HEK293 (cell line): ENCODE results near the gene IRAK2.
A peak's percentile ranks its signal among the peaks of the same experiment; 100 is the strongest.

Source experiments
- CTCF ChIA-PET: fragments of 350-600 bp; formaldehyde crosslinking; extraction: SDS; loops from one replicate; lab custom pipeline; 2021; ENCODE audit warnings: antibody characterized with exemption; lab: Yijun Ruan, JAX
- POLR2A ChIA-PET: fragments of 300-600 bp; formaldehyde crosslinking; extraction: SDS; loops from one replicate; lab custom pipeline; 2020; ENCODE audit warnings: antibody characterized with exemption, inconsistent platforms; lab: Yijun Ruan, JAX
- H3K27ac ChIP-seq: fragments of 200-500 bp; sonication (Bioruptor generic); 2 replicates; pipeline ENCODE4 v1.5.1; 2014; ENCODE audit warnings: low read depth, low read length, control low read depth, inconsistent platforms; ENCODE audit errors: extremely low read depth
- H3K36me3 ChIP-seq, 2 experiments: fragments of 200-500 bp in 1 of 2; sonication (Bioruptor generic) in 1 of 2; 1 replicate in 1 of 2; 2 replicates in 1 of 2; pipeline ENCODE4 v1.5.1; 2014 to 2017; ENCODE audit warnings: inconsistent platforms in 2 of 2, low read length in 2 of 2; ENCODE audit not compliant: control insufficient read depth in 2 of 2, insufficient read depth in 1 of 2
- H3K4me1 ChIP-seq: fragments of 200-500 bp; sonication (Bioruptor generic); 2 replicates; pipeline ENCODE4 v1.5.1; 2014; ENCODE audit warnings: mild to moderate bottlenecking, low read length, inconsistent platforms; ENCODE audit not compliant: control insufficient read depth, insufficient read depth
- H3K4me3 ChIP-seq: 2 replicates; pipeline ENCODE4 v1.5.1; 2011; ENCODE audit warnings: low read depth, mild to moderate bottlenecking, control low read depth, low read length, moderate library complexity
- H3K9me3 ChIP-seq: fragments of 200-500 bp; sonication (Bioruptor generic); 2 replicates; pipeline ENCODE4 v1.5.1; 2014; ENCODE audit warnings: low read depth, low read length, inconsistent platforms; ENCODE audit not compliant: control insufficient read depth, insufficient read depth
- EGR2 ChIP-seq: fragments of 450-650 bp; formaldehyde crosslinking; IDR thresholded peaks from 2 replicates; pipeline ENCODE4 v1.5.1; 2016; ENCODE audit warnings: low read depth, missing biosample characterization, missing genetic modification characterization
- KLF10 ChIP-seq: fragments of 450-650 bp; IDR thresholded peaks from 2 replicates; pipeline ENCODE4 v1.5.1; 2018; ENCODE audit warnings: missing biosample characterization, mild to moderate bottlenecking, missing genetic modification characterization
- SCRT2 ChIP-seq: fragments of 450-650 bp; formaldehyde crosslinking; IDR thresholded peaks from 2 replicates; pipeline ENCODE4 v1.5.1; 2016; ENCODE audit warnings: missing biosample characterization, missing genetic modification characterization
- SP2 ChIP-seq: fragments of 450-650 bp; formaldehyde crosslinking; IDR thresholded peaks from 2 replicates; pipeline ENCODE4 v1.5.1; 2016; ENCODE audit warnings: missing biosample characterization, missing genetic modification characterization
- TRIM28 ChIP-seq: IDR thresholded peaks from 2 replicates; pipeline ENCODE4 v1.6.1; 2011; ENCODE audit warnings: low read length, control low read depth, borderline replicate concordance
- ZFHX2 ChIP-seq: fragments of 450-650 bp; formaldehyde crosslinking; conservative IDR thresholded peaks from 2 replicates; pipeline ENCODE4 v1.5.1; 2016; ENCODE audit warnings: missing biosample characterization, missing genetic modification characterization
- ZNF155 ChIP-seq: fragments of 450-650 bp; formaldehyde crosslinking; IDR thresholded peaks from 2 replicates; pipeline ENCODE4 v1.5.1; 2016; ENCODE audit warnings: missing biosample characterization, missing genetic modification characterization
- ZNF175 ChIP-seq: fragments of 450-650 bp; formaldehyde crosslinking; IDR thresholded peaks from 2 replicates; pipeline ENCODE4 v1.5.1; 2016; ENCODE audit warnings: missing biosample characterization, missing genetic modification characterization
- ZNF19 ChIP-seq: fragments of 450-650 bp; formaldehyde crosslinking; IDR thresholded peaks from 2 replicates; pipeline ENCODE4; 2016; ENCODE audit warnings: missing biosample characterization, missing genetic modification characterization, low read depth
- ZNF585B ChIP-seq: fragments of 450-650 bp; formaldehyde crosslinking; IDR thresholded peaks from 2 replicates; pipeline ENCODE4 v1.5.1; 2016; ENCODE audit warnings: missing biosample characterization, missing genetic modification characterization
- ZNF701 ChIP-seq: fragments of 450-650 bp; formaldehyde crosslinking; IDR thresholded peaks from 2 replicates; pipeline ENCODE4 v1.5.1; 2016; ENCODE audit warnings: missing biosample characterization, missing genetic modification characterization
- ZNF837 ChIP-seq: fragments of 450-650 bp; formaldehyde crosslinking; IDR thresholded peaks from 2 replicates; pipeline ENCODE4 v1.5.1; 2016; ENCODE audit warnings: missing biosample characterization, missing genetic modification characterization
- ZSCAN23 ChIP-seq: fragments of 450-650 bp; formaldehyde crosslinking; IDR thresholded peaks from 2 replicates; pipeline ENCODE4 v1.5.1; 2016; ENCODE audit warnings: missing biosample characterization, missing genetic modification characterization
- TF ChIP-seq, protein P1 (sequence below): fragments of 450-650 bp; formaldehyde crosslinking; IDR thresholded peaks from 2 replicates; pipeline ENCODE4 v1.5.1; 2016; ENCODE audit warnings: missing biosample characterization, missing genetic modification characterization
- TF ChIP-seq, protein P2 (sequence below): fragments of 450-650 bp; formaldehyde crosslinking; IDR thresholded peaks from 2 replicates; pipeline ENCODE4 v1.5.1; 2017; ENCODE audit warnings: missing biosample characterization, missing genetic modification characterization
- TF ChIP-seq, protein P3 (sequence below): fragments of 450-650 bp; formaldehyde crosslinking; IDR thresholded peaks from 2 replicates; pipeline ENCODE4 v1.5.1; 2016; ENCODE audit warnings: missing biosample characterization, missing genetic modification characterization
- TF ChIP-seq, protein P4 (sequence below): fragments of 450-650 bp; formaldehyde crosslinking; IDR thresholded peaks from 2 replicates; pipeline ENCODE4 v1.5.1; 2016; ENCODE audit warnings: missing biosample characterization, missing genetic modification characterization
- TF ChIP-seq, protein P5 (sequence below): fragments of 450-650 bp; formaldehyde crosslinking; IDR thresholded peaks from 2 replicates; pipeline ENCODE4 v1.5.1; 2017; ENCODE audit warnings: missing biosample characterization, missing genetic modification characterization

Gene IRAK2

DNA sequence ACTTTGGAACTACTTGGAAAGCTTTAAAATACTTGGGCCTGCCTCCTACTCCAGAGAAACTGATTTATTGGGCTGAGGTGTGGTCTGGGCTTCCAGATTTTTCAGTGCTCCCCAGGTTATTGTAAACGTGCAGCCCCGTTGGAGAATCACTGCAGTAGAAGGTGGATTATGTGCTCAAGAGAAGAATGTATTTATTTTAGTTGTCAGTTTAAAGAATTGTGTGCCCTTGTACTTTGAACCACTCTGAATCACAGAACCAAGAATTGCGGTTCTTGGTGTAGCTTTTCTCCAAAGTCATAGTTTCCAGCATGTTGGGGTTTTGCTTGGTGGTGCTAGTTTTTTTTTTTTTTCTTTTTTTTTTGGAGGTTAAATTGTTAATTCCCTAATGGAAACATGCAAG lies 85.1 kb downstream of the IRAK2 start:
- ChIA-PET CTCF (interaction anchor here (0.6 to 1.0 kb wide), 3 partner anchors 84 to 450 kb away, joined by 3 to 7 read pairs (median 4); no protein-coding TSS in a partner anchor), POLR2A (interaction anchor here (0.5 kb wide), 1 partner anchor 135 kb away, joined by 3 read pairs; no protein-coding TSS in a partner anchor)
- H3K9me3 ChIP-seq = no peaks in the 10 kb centered on the region
- H3K27ac ChIP-seq = no peak overlapping the region
- peaks cover 7 to 43% of the 10 kb centered on the region in 2 experiments; a peak in 2 of 3 replicates for H3K36me3 ChIP-seq
- peak overlapping the region; percentile 81 for H3K4me3 ChIP-seq
- TF ChIP-seq, protein P1, sequence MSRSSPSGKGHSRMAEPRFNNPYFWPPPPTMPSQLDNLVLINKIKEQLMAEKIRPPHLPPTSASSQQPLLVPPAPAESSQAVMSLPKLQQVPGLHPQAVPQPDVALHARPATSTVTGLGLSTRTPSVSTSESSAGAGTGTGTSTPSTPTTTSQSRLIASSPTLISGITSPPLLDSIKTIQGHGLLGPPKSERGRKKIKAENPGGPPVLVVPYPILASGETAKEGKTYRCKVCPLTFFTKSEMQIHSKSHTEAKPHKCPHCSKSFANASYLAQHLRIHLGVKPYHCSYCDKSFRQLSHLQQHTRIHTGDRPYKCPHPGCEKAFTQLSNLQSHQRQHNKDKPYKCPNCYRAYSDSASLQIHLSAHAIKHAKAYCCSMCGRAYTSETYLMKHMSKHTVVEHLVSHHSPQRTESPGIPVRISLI (tag by site-specific recombination) = peak; percentile 54
- no peak for TF ChIP-seq ZNF175
- H3K4me1 ChIP-seq = no peaks in the 10 kb centered on the region

DNA sequence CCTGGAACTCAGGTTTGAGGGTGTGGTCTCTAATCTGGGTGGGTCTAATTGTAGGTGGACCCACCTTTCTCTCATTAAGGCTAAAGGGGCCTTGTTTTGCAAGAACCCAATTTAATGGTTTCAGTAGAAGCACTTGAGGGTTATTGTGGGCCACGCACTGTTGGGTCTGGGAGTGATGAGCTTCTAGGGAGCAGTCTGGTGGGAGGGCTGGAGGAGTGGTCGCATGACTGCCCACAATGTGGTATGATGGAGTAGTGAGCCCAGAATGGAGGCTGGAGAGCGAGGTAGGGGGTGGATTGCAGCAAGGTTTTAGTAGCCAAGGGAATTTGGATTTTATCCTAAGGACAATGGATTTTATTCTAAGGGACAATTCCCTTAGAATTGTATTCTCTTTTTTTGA lies 86.3 kb downstream of the IRAK2 start:
- TF ChIP-seq, protein P2, sequence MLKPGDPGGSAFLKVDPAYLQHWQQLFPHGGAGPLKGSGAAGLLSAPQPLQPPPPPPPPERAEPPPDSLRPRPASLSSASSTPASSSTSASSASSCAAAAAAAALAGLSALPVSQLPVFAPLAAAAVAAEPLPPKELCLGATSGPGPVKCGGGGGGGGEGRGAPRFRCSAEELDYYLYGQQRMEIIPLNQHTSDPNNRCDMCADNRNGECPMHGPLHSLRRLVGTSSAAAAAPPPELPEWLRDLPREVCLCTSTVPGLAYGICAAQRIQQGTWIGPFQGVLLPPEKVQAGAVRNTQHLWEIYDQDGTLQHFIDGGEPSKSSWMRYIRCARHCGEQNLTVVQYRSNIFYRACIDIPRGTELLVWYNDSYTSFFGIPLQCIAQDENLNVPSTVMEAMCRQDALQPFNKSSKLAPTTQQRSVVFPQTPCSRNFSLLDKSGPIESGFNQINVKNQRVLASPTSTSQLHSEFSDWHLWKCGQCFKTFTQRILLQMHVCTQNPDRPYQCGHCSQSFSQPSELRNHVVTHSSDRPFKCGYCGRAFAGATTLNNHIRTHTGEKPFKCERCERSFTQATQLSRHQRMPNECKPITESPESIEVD (tag by site-specific recombination) = no peak
- TF ChIP-seq TRIM28 (no peak), ZNF585B (tag by site-specific recombination) (no peak), ZNF19 (tag by site-specific recombination) (no peak), SP2 (tag by site-specific recombination) (no peak), SCRT2 (tag by site-specific recombination) (0 out of 2 replicates have a peak, but pooled peaks have one; percentile 5), EGR2 (tag by site-specific recombination) (peak; percentile 67; the same call in 1 of the 2 replicates), ZNF837 (tag by site-specific recombination) (no peak), ZNF155 (tag by site-specific recombination) (no peak), ZFHX2 (tag by site-specific recombination) (peak; percentile 67), ZNF701 (no peak)
- H3K9me3 ChIP-seq = no peaks in the 10 kb centered on the region
- no peaks in the 10 kb centered on the region for H3K4me1 ChIP-seq
- ChIA-PET POLR2A (no interaction called here), CTCF (no interaction called here)
- H3K36me3 ChIP-seq = peaks cover 11 to 54% of the 10 kb centered on the region in 2 experiments; a peak in 2 of 3 replicates
- H3K27ac ChIP-seq = no peak overlapping the region
- H3K4me3 ChIP-seq = no peak overlapping the region

DNA sequence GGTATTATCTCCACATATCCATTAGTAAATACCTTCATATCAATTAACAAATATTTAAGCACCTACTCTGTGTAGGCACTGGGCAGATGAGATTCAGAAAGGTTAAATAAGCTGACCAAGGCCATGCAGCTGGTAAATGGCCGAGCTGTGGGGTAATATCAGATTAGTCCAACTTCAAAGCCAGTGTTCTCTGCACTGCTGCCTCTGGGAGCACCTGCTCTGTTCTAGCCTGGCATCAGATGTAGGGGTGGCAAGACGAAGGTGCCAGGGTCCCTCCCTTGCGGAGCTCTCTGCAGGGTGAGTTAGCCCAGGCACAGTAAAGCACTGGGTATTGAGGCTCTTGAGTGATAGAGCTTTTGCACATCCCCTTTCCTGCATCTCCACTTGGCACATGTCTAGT lies 89.0 kb downstream of the IRAK2 start:
- POLR2A ChIA-PET = no interaction called here
- Histone ChIP-seq H3K27ac (no peak overlapping the region), H3K4me1 (no peaks in the 10 kb centered on the region), H3K9me3 (no peaks in the 10 kb centered on the region), H3K36me3 (peaks cover 22 to 65% of the 10 kb centered on the region in 2 experiments; a peak in 2 of 3 replicates), H3K4me3 (no peak overlapping the region)
- CTCF ChIA-PET = no interaction called here
- TF ChIP-seq ZSCAN23 (tag by site-specific recombination) (no peak), KLF10 (tag by site-specific recombination) (no peak)
- TF ChIP-seq, protein P3, sequence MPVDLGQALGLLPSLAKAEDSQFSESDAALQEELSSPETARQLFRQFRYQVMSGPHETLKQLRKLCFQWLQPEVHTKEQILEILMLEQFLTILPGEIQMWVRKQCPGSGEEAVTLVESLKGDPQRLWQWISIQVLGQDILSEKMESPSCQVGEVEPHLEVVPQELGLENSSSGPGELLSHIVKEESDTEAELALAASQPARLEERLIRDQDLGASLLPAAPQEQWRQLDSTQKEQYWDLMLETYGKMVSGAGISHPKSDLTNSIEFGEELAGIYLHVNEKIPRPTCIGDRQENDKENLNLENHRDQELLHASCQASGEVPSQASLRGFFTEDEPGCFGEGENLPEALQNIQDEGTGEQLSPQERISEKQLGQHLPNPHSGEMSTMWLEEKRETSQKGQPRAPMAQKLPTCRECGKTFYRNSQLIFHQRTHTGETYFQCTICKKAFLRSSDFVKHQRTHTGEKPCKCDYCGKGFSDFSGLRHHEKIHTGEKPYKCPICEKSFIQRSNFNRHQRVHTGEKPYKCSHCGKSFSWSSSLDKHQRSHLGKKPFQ (tag by site-specific recombination) = no peak
- TF ChIP-seq, protein P4, sequence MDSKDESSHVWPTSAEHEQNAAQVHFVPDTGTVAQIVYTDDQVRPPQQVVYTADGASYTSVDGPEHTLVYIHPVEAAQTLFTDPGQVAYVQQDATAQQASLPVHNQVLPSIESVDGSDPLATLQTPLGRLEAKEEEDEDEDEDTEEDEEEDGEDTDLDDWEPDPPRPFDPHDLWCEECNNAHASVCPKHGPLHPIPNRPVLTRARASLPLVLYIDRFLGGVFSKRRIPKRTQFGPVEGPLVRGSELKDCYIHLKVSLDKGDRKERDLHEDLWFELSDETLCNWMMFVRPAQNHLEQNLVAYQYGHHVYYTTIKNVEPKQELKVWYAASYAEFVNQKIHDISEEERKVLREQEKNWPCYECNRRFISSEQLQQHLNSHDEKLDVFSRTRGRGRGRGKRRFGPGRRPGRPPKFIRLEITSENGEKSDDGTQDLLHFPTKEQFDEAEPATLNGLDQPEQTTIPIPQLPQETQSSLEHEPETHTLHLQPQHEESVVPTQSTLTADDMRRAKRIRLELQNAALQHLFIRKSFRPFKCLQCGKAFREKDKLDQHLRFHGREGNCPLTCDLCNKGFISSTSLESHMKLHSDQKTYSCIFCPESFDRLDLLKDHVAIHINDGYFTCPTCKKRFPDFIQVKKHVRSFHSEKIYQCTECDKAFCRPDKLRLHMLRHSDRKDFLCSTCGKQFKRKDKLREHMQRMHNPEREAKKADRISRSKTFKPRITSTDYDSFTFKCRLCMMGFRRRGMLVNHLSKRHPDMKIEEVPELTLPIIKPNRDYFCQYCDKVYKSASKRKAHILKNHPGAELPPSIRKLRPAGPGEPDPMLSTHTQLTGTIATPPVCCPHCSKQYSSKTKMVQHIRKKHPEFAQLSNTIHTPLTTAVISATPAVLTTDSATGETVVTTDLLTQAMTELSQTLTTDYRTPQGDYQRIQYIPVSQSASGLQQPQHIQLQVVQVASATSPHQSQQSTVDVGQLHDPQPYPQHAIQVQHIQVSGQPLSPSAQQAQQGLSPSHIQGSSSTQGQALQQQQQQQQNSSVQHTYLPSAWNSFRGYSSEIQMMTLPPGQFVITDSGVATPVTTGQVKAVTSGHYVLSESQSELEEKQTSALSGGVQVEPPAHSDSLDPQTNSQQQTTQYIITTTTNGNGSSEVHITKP (tag by site-specific recombination) = no peak
- TF ChIP-seq, protein P5, sequence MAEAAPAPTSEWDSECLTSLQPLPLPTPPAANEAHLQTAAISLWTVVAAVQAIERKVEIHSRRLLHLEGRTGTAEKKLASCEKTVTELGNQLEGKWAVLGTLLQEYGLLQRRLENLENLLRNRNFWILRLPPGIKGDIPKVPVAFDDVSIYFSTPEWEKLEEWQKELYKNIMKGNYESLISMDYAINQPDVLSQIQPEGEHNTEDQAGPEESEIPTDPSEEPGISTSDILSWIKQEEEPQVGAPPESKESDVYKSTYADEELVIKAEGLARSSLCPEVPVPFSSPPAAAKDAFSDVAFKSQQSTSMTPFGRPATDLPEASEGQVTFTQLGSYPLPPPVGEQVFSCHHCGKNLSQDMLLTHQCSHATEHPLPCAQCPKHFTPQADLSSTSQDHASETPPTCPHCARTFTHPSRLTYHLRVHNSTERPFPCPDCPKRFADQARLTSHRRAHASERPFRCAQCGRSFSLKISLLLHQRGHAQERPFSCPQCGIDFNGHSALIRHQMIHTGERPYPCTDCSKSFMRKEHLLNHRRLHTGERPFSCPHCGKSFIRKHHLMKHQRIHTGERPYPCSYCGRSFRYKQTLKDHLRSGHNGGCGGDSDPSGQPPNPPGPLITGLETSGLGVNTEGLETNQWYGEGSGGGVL (tag by site-specific recombination) = no peak
